ENCODE measurements around the gene CR1.
"Not testable (repeated sequence)": the region's sequence is repeated elsewhere in the genome, so short reads cannot be mapped to it uniquely, and the experiment has no call there.

CR1 gene

DNA sequence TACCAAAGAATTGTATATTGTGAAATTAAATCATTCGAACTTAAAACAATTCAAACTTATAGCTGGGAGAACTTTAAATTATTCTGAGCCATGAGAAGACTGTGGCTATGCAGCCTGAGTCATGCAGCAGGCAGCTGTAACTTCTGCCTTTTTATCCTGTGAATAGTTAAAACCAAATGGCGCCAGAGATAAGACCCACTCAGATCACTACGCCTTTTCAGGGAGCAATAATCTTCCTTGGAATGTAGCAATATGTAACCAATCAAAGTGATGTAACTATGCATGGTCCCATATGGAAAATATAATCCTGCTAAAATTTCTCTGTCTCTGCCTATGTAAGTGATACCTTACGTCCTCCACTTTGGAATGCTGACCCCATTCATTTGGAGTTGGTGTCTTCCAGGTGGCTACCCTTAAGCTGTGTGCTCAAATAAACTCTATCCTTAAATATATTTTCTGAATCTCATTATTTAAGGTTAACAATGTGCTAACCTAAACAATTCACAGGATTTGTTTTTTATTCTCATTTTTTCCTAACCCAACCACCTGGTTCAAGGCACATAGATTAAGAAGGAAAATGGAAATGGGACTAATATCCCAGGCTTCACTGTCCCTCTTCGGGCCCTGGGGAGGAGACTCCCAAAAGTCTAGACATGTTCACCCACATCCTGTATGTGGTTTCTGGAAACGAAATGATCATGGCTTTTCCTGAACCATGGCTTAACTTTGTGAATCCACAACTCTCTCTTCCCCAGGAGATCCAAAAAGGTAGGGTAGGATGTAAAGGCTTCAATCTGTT, 184.8 kb downstream of the CR1 start:
- peak; percentile 79 for DNase-seq

DNA sequence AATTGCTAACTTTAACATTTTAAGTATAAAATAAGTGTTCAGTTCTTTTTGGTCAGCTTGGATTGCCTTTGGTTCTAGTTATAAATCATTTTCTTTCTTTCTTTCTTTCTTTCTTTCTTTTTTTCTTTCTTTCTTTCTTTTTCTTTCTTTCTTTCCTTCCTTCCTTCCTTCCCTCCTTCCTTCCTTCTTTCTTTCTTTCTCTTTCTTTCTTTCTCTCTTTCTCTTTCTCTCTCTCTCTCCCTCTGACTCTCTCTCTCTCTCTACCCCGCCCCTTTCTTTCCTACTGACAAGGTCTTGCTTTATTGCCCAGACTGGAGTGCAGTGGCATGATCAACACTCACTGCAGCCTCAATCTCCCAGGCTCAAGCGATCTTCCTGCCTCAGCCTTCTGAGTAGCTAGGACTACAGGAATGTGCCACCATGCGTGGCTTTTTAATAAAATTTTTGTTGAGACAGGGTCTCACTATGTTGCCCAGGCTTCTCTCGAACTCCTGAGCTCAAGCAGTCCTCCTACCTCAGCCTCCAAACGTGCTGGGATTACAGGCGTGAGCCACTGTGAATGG, 187.0 kb downstream of the CR1 start:
- DNase-seq, result not testable (repeated sequence)

DNA sequence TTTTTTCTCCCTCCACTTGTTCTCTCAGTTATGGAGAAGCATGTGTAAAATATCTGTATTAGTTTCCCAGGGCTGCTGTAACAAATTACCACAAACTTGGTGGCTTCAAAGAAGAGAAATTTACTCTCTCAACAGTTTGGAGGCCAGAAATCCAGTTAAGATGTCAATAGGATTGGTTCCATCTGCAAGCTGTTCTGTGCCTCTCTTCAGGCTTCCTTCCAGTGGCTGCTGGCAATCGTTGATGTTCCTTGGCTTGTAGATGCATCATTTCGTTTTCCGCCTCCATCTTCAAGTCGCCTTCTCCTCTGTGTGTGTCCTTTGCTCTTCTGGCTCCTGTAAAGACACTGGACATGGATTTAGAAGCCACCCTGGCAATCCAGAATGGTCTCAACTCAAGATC, 194.6 kb downstream of the CR1 start:
- not testable (repeated sequence) for DNase-seq

DNA sequence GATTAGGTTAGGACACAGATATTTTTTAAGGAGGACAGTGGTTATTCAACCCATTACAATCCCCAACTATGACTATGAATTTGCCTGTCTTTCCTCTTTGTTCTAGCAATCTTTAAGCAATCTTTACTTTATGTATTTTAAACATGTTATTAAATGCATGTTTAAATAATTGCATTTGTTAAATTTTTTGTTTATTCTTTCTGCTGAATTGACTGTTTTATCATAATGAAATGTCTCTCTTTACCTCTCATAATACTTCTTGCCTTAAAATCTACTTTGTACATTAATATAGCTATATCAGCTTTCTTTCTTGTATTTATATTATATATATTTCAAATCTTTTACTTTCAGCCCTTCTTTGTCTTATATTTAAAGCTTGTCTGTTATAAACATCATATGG, 195.1 kb downstream of the CR1 start:
- no peak for DNase-seq
